ENCODE data around the gene MTSS2. TPM values are rescaled to one million over a fixed set of nuclear protein-coding genes. Genes with fewer than 3 reads are reported as not detected.

MTSS2 gene
- total RNA-seq, 1 experiment from 2014 or later, result 64.1 TPM

GRCh38 chr16:70659546-70659945 is 26.3 kb downstream of the MTSS2 start:
- H3K36me3 Mint-ChIP-seq (ENCODE audit: insufficient read depth, unreplicated experiment), result peaks cover 6% of the 10 kb centered on the region

DNA sequence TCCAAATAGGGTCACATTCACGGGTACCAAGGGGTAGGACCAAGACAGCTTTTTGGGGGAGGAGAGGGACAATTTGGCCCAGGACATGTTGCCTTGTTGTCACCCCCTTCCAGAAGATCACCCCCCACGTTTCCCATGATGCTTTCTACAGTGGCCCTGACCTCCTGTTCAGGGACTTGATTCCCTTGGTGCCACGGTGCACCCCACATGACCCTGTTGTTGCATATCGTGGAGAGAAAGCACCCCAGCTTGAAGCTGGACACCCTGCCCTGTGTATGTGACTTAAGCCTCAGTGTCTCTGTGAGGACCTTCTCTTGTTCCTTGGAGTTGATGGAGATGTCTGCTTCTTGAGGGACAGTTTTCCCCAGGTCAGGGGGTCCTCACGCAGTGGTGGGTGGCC is 26.9 kb downstream of the MTSS2 start:
- no peak overlapping the region for H3K4me3 ChIP-seq (ENCODE audit: low read depth, low read length)
- no peak overlapping the region for H3K27ac Mint-ChIP-seq (ENCODE audit: unreplicated experiment)
- TF ChIP-seq, protein P1, sequence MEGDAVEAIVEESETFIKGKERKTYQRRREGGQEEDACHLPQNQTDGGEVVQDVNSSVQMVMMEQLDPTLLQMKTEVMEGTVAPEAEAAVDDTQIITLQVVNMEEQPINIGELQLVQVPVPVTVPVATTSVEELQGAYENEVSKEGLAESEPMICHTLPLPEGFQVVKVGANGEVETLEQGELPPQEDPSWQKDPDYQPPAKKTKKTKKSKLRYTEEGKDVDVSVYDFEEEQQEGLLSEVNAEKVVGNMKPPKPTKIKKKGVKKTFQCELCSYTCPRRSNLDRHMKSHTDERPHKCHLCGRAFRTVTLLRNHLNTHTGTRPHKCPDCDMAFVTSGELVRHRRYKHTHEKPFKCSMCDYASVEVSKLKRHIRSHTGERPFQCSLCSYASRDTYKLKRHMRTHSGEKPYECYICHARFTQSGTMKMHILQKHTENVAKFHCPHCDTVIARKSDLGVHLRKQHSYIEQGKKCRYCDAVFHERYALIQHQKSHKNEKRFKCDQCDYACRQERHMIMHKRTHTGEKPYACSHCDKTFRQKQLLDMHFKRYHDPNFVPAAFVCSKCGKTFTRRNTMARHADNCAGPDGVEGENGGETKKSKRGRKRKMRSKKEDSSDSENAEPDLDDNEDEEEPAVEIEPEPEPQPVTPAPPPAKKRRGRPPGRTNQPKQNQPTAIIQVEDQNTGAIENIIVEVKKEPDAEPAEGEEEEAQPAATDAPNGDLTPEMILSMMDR (IDR thresholded peaks at IDR 0.05; ENCODE audit: insufficient read depth in 1 of 2, low read depth in 1 of 2, low read length in 1 of 2, severe bottlenecking in 1 of 2, unreplicated experiment in 1 of 2), result no peak
- H3K4me3 Mint-ChIP-seq (ENCODE audit: unreplicated experiment), result no peak overlapping the region
- H3K4me1 ChIP-seq, result no peaks in the 10 kb centered on the region
- H3K4me1 Mint-ChIP-seq (ENCODE audit: low read depth, unreplicated experiment), result peaks cover 2% of the 10 kb centered on the region
- H3K27me3 Mint-ChIP-seq (ENCODE audit: insufficient read depth, unreplicated experiment), result no peaks in the 10 kb centered on the region
- H3K27me3 ChIP-seq (replicated peaks; ENCODE audit: control insufficient read depth, insufficient read depth, low read length), result no peaks in the 10 kb centered on the region
- DNase-seq, result no peak
- H3K9me3 ChIP-seq, result no peaks in the 10 kb centered on the region
- POLR2A ChIA-PET, result no interaction called here
- intact Hi-C loops (cut with micrococcal nuclease; ENCODE audit: unreplicated experiment), result no loop called here
- no TSS peak for BruUV-seq (replicated peaks)
- CTCF ChIA-PET, result no interaction called here
- H3K36me3 ChIP-seq (ENCODE audit: control insufficient read depth, insufficient read depth, low read length), result no peaks in the 10 kb centered on the region
- no peaks in the 10 kb centered on the region for H3K9me3 Mint-ChIP-seq (ENCODE audit: unreplicated experiment)
- peaks cover 6% of the 10 kb centered on the region for H3K36me3 Mint-ChIP-seq (ENCODE audit: insufficient read depth, unreplicated experiment)

More at GRCh38 chr16:70659546-70659945, 26.3 kb downstream of the MTSS2 start:
- TF ChIP-seq, protein P1 (IDR thresholded peaks at IDR 0.05; ENCODE audit: insufficient read depth in 1 of 2, low read depth in 1 of 2, low read length in 1 of 2, severe bottlenecking in 1 of 2, unreplicated experiment in 1 of 2), result no peak
- Mint-ChIP-seq H3K27me3 (ENCODE audit: insufficient read depth, unreplicated experiment) (no peaks in the 10 kb centered on the region), H3K4me3 (ENCODE audit: unreplicated experiment) (no peak overlapping the region), H3K27ac (ENCODE audit: unreplicated experiment) (no peak overlapping the region), H3K9me3 (ENCODE audit: unreplicated experiment) (no peaks in the 10 kb centered on the region), H3K4me1 (ENCODE audit: low read depth, unreplicated experiment) (no peaks in the 10 kb centered on the region)
- no peaks in the 10 kb centered on the region for H3K9me3 ChIP-seq
- no TSS peak for BruUV-seq (replicated peaks)
- intact Hi-C loops (cut with micrococcal nuclease; ENCODE audit: unreplicated experiment), result no loop called here
- no peaks in the 10 kb centered on the region for H3K36me3 ChIP-seq (ENCODE audit: control insufficient read depth, insufficient read depth, low read length)
- DNase-seq, result no peak
- CTCF ChIA-PET, result no interaction called here
- H3K4me3 ChIP-seq (ENCODE audit: low read depth, low read length), result no peak overlapping the region
- H3K4me1 ChIP-seq, result no peaks in the 10 kb centered on the region
- H3K27me3 ChIP-seq (replicated peaks; ENCODE audit: control insufficient read depth, insufficient read depth, low read length), result no peaks in the 10 kb centered on the region
- POLR2A ChIA-PET, result no interaction called here

DNA sequence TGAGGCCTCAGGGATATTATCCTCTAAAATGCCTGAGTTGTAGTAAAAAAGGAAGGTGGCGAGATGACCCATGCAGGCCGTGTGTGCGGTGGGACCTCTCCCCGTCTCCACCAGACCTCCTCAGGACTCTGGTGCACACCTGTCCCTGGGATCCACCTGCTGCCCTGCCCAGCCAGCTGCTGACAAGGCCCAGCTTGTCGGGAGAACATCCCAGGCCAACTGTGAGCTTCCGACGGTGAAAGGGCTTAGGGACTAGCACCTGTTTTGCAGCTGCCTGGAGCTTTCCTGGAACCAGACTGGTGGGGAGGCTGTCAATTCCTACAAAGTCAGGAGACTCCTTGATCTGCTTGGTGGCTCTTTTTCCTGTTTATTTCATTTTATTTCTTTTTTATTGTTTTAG is 27.9 kb downstream of the MTSS2 start:
- Histone ChIP-seq H3K9me3 (no peaks in the 10 kb centered on the region), H3K36me3 (ENCODE audit: control insufficient read depth, insufficient read depth, low read length) (no peaks in the 10 kb centered on the region), H3K27me3 (replicated peaks; ENCODE audit: control insufficient read depth, insufficient read depth, low read length) (no peaks in the 10 kb centered on the region), H3K4me3 (ENCODE audit: low read depth, low read length) (no peak overlapping the region), H3K4me1 (no peaks in the 10 kb centered on the region)
- Mint-ChIP-seq H3K27me3 (ENCODE audit: insufficient read depth, unreplicated experiment) (no peaks in the 10 kb centered on the region), H3K4me1 (ENCODE audit: low read depth, unreplicated experiment) (peaks cover 7% of the 10 kb centered on the region), H3K27ac (ENCODE audit: unreplicated experiment) (no peak overlapping the region), H3K4me3 (ENCODE audit: unreplicated experiment) (no peak overlapping the region), H3K9me3 (ENCODE audit: unreplicated experiment) (no peaks in the 10 kb centered on the region), H3K36me3 (ENCODE audit: insufficient read depth, unreplicated experiment) (peaks cover 1% of the 10 kb centered on the region)
- no peak for DNase-seq
- ChIA-PET POLR2A (no interaction called here), CTCF (interaction anchor here (1.1 kb wide), 1 partner anchor 113 kb away, joined by 3 read pairs; no protein-coding TSS in a partner anchor)
- intact Hi-C loops (cut with micrococcal nuclease; ENCODE audit: unreplicated experiment), result loop anchor here (2.0 kb wide), 1 partner anchor 113 kb away; no protein-coding TSS in a partner anchor
- BruUV-seq (replicated peaks), result no TSS peak
- TF ChIP-seq, protein P1 (IDR thresholded peaks at IDR 0.05; ENCODE audit: insufficient read depth in 1 of 2, low read depth in 1 of 2, low read length in 1 of 2, severe bottlenecking in 1 of 2, unreplicated experiment in 1 of 2), result no peak

Data from Caco-2 (cell line).